ENCODE results near the gene ZNF423. TPM values are rescaled to one million over a fixed set of nuclear protein-coding genes. Genes with fewer than 3 reads are reported as not detected.

The ZNF423 gene
- polyA plus RNA-seq, 1 experiment, result 0.11 TPM

- no peaks in the 10 kb centered on the region for H3K9me3 ChIP-seq (ENCODE audit: control insufficient read depth, insufficient read depth, low read length)
- H3K27me3 ChIP-seq (ENCODE audit: control insufficient read depth, insufficient read depth, low read length), result no peaks in the 10 kb centered on the region
- TF ChIP-seq CTCF (IDR thresholded peaks at IDR 0.05; ENCODE audit: low read depth, low read length), result no peak
- no peak overlapping the region for H3K4me3 ChIP-seq (ENCODE audit: low read depth, low read length)
- POLR2A ChIA-PET, result no interaction called here
- CTCF ChIA-PET, result no interaction called here
- DNase-seq (ENCODE audit: low read depth, low spot score), result no peak
- no peak overlapping the region for H3K27ac ChIP-seq (ENCODE audit: low read depth, low read length)
Measured at GRCh38 chr16:49466529-49466831, 389.4 kb downstream of the ZNF423 start.

DNA sequence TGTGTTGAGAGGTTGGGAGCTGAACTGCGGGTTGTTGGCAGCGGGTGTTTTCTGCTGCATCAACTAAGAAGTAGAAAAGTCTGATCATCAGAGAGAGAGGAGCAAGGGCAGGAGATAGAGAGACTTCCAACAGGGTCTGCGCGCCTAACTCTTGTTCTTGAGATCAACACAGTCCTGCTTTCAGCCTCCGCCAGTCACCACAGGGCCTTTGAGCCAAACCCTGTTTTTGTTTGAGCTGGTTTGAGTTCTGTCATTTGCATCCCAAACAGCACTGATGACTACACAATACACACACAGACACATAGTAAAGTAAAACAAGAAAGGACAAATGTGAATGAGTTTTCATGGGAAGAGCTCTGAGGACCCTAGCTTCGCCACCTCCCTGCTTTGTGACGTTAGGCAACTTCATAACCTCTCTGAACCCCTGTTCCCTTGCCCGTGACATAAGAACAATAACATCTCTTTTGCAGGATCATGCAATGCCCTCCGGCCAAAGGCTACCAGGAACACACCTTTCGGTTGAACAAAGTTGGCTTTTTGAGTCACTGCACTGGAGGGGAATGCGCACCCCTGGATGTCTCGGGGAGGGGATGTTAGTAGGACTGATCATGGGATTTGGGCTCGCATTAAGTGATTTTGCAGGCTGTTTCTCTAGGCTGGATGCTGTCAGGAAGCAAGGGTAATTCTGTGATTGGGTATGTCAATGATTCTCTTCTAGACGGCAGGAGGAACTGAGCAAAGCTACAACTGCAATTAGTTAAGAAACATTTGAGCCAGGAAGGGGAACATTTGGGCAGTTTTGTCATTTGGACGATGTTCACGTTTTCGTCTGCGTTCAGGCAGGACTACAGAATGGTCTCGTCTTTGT, 390.0 kb downstream of the ZNF423 start:
- Histone ChIP-seq H3K27me3 (ENCODE audit: control insufficient read depth, insufficient read depth, low read length) (no peaks in the 10 kb centered on the region), H3K27ac (ENCODE audit: low read depth, low read length) (no peak overlapping the region), H3K9me3 (ENCODE audit: control insufficient read depth, insufficient read depth, low read length) (no peaks in the 10 kb centered on the region), H3K4me3 (ENCODE audit: low read depth, low read length) (no peak overlapping the region)
- POLR2A ChIA-PET, result no interaction called here
- CTCF ChIA-PET, result no interaction called here
- no peak for DNase-seq (ENCODE audit: low read depth, low spot score)
- TF ChIP-seq CTCF (IDR thresholded peaks at IDR 0.05; ENCODE audit: low read depth, low read length), result no peak

DNA sequence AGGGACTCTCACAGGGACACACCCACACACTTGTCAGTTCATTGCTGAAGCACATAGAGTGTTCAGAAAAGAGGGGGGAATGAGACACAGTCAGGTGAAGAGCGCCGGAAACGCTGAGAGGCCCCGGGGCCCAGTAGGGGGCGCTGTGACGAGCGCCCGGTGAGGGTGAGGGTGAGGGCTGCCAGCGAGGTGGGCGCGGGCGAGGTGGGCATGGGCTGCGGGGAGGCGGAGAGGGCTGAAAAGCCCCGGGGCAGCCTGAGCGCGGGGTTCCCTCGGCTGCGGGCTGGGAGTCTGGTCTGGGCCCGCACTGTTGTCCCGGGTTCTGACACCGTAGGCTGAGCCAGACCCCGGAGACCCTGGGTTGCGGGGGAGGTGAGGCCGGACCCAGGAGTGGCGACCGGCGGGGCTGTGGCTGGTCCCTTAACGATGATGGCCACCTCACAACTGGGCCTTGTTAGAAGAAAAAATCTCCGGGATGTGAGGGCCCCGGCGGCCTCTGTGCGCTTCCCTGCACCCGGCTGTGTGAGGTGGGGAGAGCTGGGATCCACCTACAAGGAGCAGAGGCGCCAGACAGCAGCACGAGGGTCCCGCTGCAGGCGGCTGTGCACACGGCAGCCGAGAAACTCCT, 390.9 kb downstream of the ZNF423 start:
- Histone ChIP-seq H3K27ac (ENCODE audit: low read depth, low read length) (no peak overlapping the region), H3K4me3 (ENCODE audit: low read depth, low read length) (no peak overlapping the region), H3K9me3 (ENCODE audit: control insufficient read depth, insufficient read depth, low read length) (no peaks in the 10 kb centered on the region), H3K27me3 (ENCODE audit: control insufficient read depth, insufficient read depth, low read length) (no peaks in the 10 kb centered on the region)
- ChIA-PET CTCF (no interaction called here), POLR2A (no interaction called here)
- no peak for TF ChIP-seq CTCF (IDR thresholded peaks at IDR 0.05; ENCODE audit: low read depth, low read length)
- DNase-seq (ENCODE audit: low read depth, low spot score), result no peak

GRCh38 chr16:49464093-49464492, 391.8 kb downstream of the ZNF423 start:
- ChIA-PET POLR2A (no interaction called here), CTCF (no interaction called here)
- TF ChIP-seq CTCF (IDR thresholded peaks at IDR 0.05; ENCODE audit: low read depth, low read length), result no peak
- no peak overlapping the region for H3K27ac ChIP-seq (ENCODE audit: low read depth, low read length)
- no peaks in the 10 kb centered on the region for H3K27me3 ChIP-seq (ENCODE audit: control insufficient read depth, insufficient read depth, low read length)
- no peaks in the 10 kb centered on the region for H3K9me3 ChIP-seq (ENCODE audit: control insufficient read depth, insufficient read depth, low read length)
- no peak for DNase-seq (ENCODE audit: low read depth, low spot score)
- H3K4me3 ChIP-seq (ENCODE audit: low read depth, low read length), result no peak overlapping the region

DNA sequence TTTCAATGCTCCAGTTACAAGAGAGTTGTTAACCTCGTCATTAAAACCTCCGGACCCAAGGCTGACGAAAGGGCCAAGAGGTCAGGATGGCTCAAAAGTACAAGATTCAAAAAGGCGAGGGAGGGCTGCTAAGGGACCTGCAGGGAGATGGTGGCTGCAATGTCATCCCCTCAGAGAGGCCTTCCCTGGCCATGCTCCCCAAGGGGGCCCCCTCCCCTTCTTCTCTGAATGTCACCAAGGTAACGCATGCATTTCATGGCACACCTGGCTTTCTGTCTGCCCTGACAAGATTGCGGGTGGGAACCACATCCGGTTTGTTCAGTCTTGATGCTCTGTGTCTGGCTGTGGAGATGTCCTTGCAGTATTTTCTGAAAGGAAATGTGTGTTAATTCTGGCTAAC, 392.4 kb downstream of the ZNF423 start:
- ChIA-PET POLR2A (no interaction called here), CTCF (no interaction called here)
- no peak for TF ChIP-seq CTCF (IDR thresholded peaks at IDR 0.05; ENCODE audit: low read depth, low read length)
- H3K4me3 ChIP-seq (ENCODE audit: low read depth, low read length), result no peak overlapping the region
- no peaks in the 10 kb centered on the region for H3K27me3 ChIP-seq (ENCODE audit: control insufficient read depth, insufficient read depth, low read length)
- DNase-seq (ENCODE audit: low read depth, low spot score), result no peak
- H3K27ac ChIP-seq (ENCODE audit: low read depth, low read length), result no peak overlapping the region
- no peaks in the 10 kb centered on the region for H3K9me3 ChIP-seq (ENCODE audit: control insufficient read depth, insufficient read depth, low read length)
